RWPE1 (cell line): Measurements from ENCODE around the gene NBAS.

Source experiments
- CTCF ChIA-PET: fragments of 350-600 bp; sonication (Branson Sonifier 250); formaldehyde crosslinking; extraction: SDS; loops from one replicate; lab custom pipeline; 2021; lab: Yijun Ruan, JAX
- POLR2A ChIA-PET: fragments of 400-600 bp; formaldehyde crosslinking; extraction: SDS; loops from one replicate; lab custom pipeline; 2020; ENCODE audit warnings: antibody characterized with exemption; ENCODE audit not compliant: low non-redundant PET; lab: Yijun Ruan, JAX
- DNase-seq: peaks from one replicate; pipeline ENCODE4 v3.0.0; 2012; ENCODE audit warnings: low spot score
- H3K27ac ChIP-seq: fragments of 450-650 bp; 2 replicates; pipeline ENCODE4 v1.5.1; 2017
- CTCF ChIP-seq: fragments of 450-650 bp; conservative IDR thresholded peaks from 2 replicates; pipeline ENCODE4 v1.5.1; 2017; ENCODE audit warnings: low read depth, mild to moderate bottlenecking

NBAS gene

GRCh38 chr2:15354596-15355366 lies 206.4 kb downstream of the NBAS start:
- CTCF ChIA-PET: no interaction called here
- TF ChIP-seq CTCF: no peak
- POLR2A ChIA-PET: no interaction called here
- no peak overlapping the region for H3K27ac ChIP-seq
- DNase-seq: no peak

- POLR2A ChIA-PET: no interaction called here
Observed at GRCh38 chr2:15352363-15352762, 208.8 kb downstream of the NBAS start.

GRCh38 chr2:15348636-15349035 lies 212.5 kb downstream of the NBAS start:
- ChIA-PET POLR2A (no interaction called here), CTCF (no interaction called here)
- no peak for DNase-seq
- TF ChIP-seq CTCF: no peak
- H3K27ac ChIP-seq: no peak overlapping the region

More at GRCh38 chr2:15352363-15352762, 208.8 kb downstream of the NBAS start:
- TF ChIP-seq CTCF: no peak
- CTCF ChIA-PET: no interaction called here
- no peak overlapping the region for H3K27ac ChIP-seq
- no peak for DNase-seq

- DNase-seq: no peak
- CTCF ChIA-PET: interaction anchor here (0.6 kb wide), 1 partner anchor 21 kb away, joined by 4 read pairs; no protein-coding TSS in a partner anchor
Observed at GRCh38 chr2:15348045-15348444, 213.1 kb downstream of the NBAS start.

GRCh38 chr2:15346624-15347023 lies 214.5 kb downstream of the NBAS start:
- no peak for TF ChIP-seq CTCF
- ChIA-PET CTCF (no interaction called here), POLR2A (no interaction called here)
- H3K27ac ChIP-seq: no peak overlapping the region
- DNase-seq: no peak

More at GRCh38 chr2:15348045-15348444, 213.1 kb downstream of the NBAS start:
- POLR2A ChIA-PET: no interaction called here
- TF ChIP-seq CTCF: no peak
- H3K27ac ChIP-seq: no peak overlapping the region

- CTCF ChIA-PET: no interaction called here
- DNase-seq: peak; percentile 55
- POLR2A ChIA-PET: no interaction called here
- TF ChIP-seq CTCF: no peak
- H3K27ac ChIP-seq: no peak overlapping the region
Observed at GRCh38 chr2:15337996-15338666, 223.0 kb downstream of the NBAS start.
